H9 (cell line): ENCODE data around the gene OR10D3. TPM values are rescaled to one million over a fixed set of nuclear protein-coding genes. Genes with fewer than 3 reads are reported as not detected.

Experiments used
- DNase-seq: peaks from one replicate; pipeline ENCODE4 v3.0.0-alpha.2; 2017
- H2AFZ ChIP-seq: one replicate; pipeline ENCODE4 v1.6.1; 2013; ENCODE audit warnings: mild to moderate bottlenecking, low read length, control low read depth, moderate library complexity
- H2AK5ac ChIP-seq: 2 replicates; pipeline ENCODE4 v1.6.1; 2013; ENCODE audit warnings: low read length, control low read depth, mixed read lengths; ENCODE audit not compliant: insufficient read length
- H2BK120ac ChIP-seq: one replicate; pipeline ENCODE4 v1.6.1; 2013; ENCODE audit warnings: low read depth, mild to moderate bottlenecking, low read length, control low read depth, inconsistent platforms; ENCODE audit not compliant: poor library complexity, severe bottlenecking
- H2BK12ac ChIP-seq: 2 replicates; pipeline ENCODE4 v1.6.1; 2013; ENCODE audit warnings: low read length, control low read depth, mixed read lengths, low read depth; ENCODE audit not compliant: insufficient read length
- H2BK15ac ChIP-seq: 2 replicates; pipeline ENCODE4 v1.6.1; 2013; ENCODE audit warnings: low read depth, low read length, control low read depth
- H2BK20ac ChIP-seq: one replicate; pipeline ENCODE4 v1.6.1; 2013; ENCODE audit warnings: low read depth, mild to moderate bottlenecking, low read length, control low read depth, inconsistent platforms; ENCODE audit not compliant: poor library complexity, severe bottlenecking
- H2BK5ac ChIP-seq: 2 replicates; pipeline ENCODE4 v1.6.1; 2013; ENCODE audit warnings: low read length, control low read depth, mixed read lengths; ENCODE audit not compliant: insufficient read length
- H3K14ac ChIP-seq: 2 replicates; pipeline ENCODE4 v1.6.1; 2013; ENCODE audit warnings: low read length, control low read depth; ENCODE audit not compliant: insufficient read depth
- H3K18ac ChIP-seq: 2 replicates; pipeline ENCODE4 v1.6.1; 2013; ENCODE audit warnings: low read depth, mild to moderate bottlenecking, mixed read lengths, low read length, control low read depth; ENCODE audit not compliant: insufficient read length
- H3K23ac ChIP-seq: 2 replicates; pipeline ENCODE4 v1.6.1; 2013; ENCODE audit warnings: low read length, control low read depth, mixed read lengths, low read depth; ENCODE audit not compliant: insufficient read length
- H3K23me2 ChIP-seq: 2 replicates; pipeline ENCODE4 v1.6.1; 2013; ENCODE audit warnings: low read depth, mild to moderate bottlenecking, mixed read lengths, low read length, control low read depth; ENCODE audit not compliant: insufficient read length, poor library complexity, severe bottlenecking
- H3K27ac ChIP-seq: 2 replicates; pipeline ENCODE4 v1.5.1; 2013; ENCODE audit warnings: low read length, control low read depth, mixed read lengths, low read depth; ENCODE audit not compliant: insufficient read length
- H3K27me3 ChIP-seq: 2 replicates; pipeline ENCODE4 v1.6.1; 2013; ENCODE audit warnings: low read length, control low read depth, inconsistent platforms; ENCODE audit not compliant: insufficient read depth
- H3K4ac ChIP-seq: 2 replicates; pipeline ENCODE4 v1.6.1; 2013; ENCODE audit warnings: low read depth, mild to moderate bottlenecking, control low read depth, inconsistent platforms, low read length, moderate library complexity
- H3K4me1 ChIP-seq: 2 replicates; pipeline ENCODE4 v1.6.1; 2013; ENCODE audit warnings: low read length, control low read depth, inconsistent platforms; ENCODE audit not compliant: insufficient read depth
- H3K4me2 ChIP-seq: 2 replicates; pipeline ENCODE4 v1.6.1; 2013; ENCODE audit warnings: low read length, control low read depth, mixed read lengths; ENCODE audit not compliant: insufficient read length, insufficient read depth
- H3K56ac ChIP-seq: 2 replicates; pipeline ENCODE4 v1.6.1; 2013; ENCODE audit warnings: low read depth, mild to moderate bottlenecking, mixed read lengths, low read length, control low read depth; ENCODE audit not compliant: insufficient read length
- H3K79me1 ChIP-seq: 2 replicates; pipeline ENCODE4 v1.6.1; 2013; ENCODE audit warnings: low read depth, mild to moderate bottlenecking, moderate library complexity, low read length, control low read depth, inconsistent platforms; ENCODE audit not compliant: insufficient read depth, poor library complexity, severe bottlenecking
- H3K79me2 ChIP-seq: 2 replicates; pipeline ENCODE4 v1.6.1; 2013; ENCODE audit warnings: low read length, control low read depth, inconsistent platforms; ENCODE audit not compliant: insufficient read depth
- H3K9ac ChIP-seq: 2 replicates; pipeline ENCODE4 v1.6.1; 2013; ENCODE audit warnings: low read length, control low read depth, mixed read lengths; ENCODE audit not compliant: insufficient read length; ENCODE audit errors: extremely low read depth
- H3K9me3 ChIP-seq: one replicate; pipeline ENCODE4 v1.6.1; 2013; ENCODE audit warnings: low read depth, low read length, inconsistent platforms; ENCODE audit not compliant: control insufficient read depth
- H3T11ph ChIP-seq: one replicate; pipeline ENCODE4 v1.6.1; 2013; ENCODE audit warnings: mild to moderate bottlenecking, low read length, control low read depth, inconsistent platforms
- H4K20me1 ChIP-seq: one replicate; pipeline ENCODE4 v1.6.1; 2013; ENCODE audit not compliant: control insufficient read depth, insufficient read length, insufficient read depth
- H4K5ac ChIP-seq: 2 replicates; pipeline ENCODE4 v1.6.1; 2013; ENCODE audit warnings: low read depth, mild to moderate bottlenecking, mixed read lengths, low read length, control low read depth; ENCODE audit not compliant: insufficient read length
- H4K8ac ChIP-seq: replicated peaks from 2 replicates; pipeline ENCODE4 v1.6.1; 2013; ENCODE audit warnings: low read length, control low read depth, mixed read lengths, low read depth; ENCODE audit not compliant: insufficient read length
- H4K91ac ChIP-seq: 2 replicates; pipeline ENCODE4 v1.6.1; 2013; ENCODE audit warnings: low read depth, mild to moderate bottlenecking, moderate library complexity, mixed read lengths, low read length, control low read depth; ENCODE audit not compliant: insufficient read length
- H3K27ac Mint-ChIP-seq, 3 experiments: 2 replicates in 2 of 3; 3 replicates in 1 of 3; pipeline ENCODE4 v1.8.0; 2020 to 2021; ENCODE audit warnings: mixed read lengths in 3 of 3, mild to moderate bottlenecking in 1 of 3, moderate library complexity in 1 of 3
- H3K27me3 Mint-ChIP-seq: 2 replicates; pipeline ENCODE4 v1.8.0; 2021; ENCODE audit warnings: low read depth, mild to moderate bottlenecking, moderate library complexity, mixed read lengths
- H3K36me3 Mint-ChIP-seq, 3 experiments: 2 replicates in 2 of 3; 3 replicates in 1 of 3; pipeline ENCODE4 v1.8.0; 2020 to 2021; ENCODE audit warnings: low read depth in 3 of 3, mixed read lengths in 3 of 3; ENCODE audit not compliant: insufficient read depth in 1 of 3
- H3K4me1 Mint-ChIP-seq, 2 experiments: 2 replicates each; pipeline ENCODE4 v1.8.0; 2020; ENCODE audit warnings: mixed read lengths in 2 of 2
- H3K4me3 Mint-ChIP-seq, 2 experiments: 2 replicates in 1 of 2; 3 replicates in 1 of 2; pipeline ENCODE4 v1.8.0; 2020 to 2021; ENCODE audit warnings: mild to moderate bottlenecking in 2 of 2, mixed read lengths in 2 of 2, moderate library complexity in 1 of 2
- H3K9me3 Mint-ChIP-seq, 2 experiments: 2 replicates in 1 of 2; 3 replicates in 1 of 2; pipeline ENCODE4 v1.8.0; 2020; ENCODE audit warnings: mild to moderate bottlenecking in 2 of 2, mixed read lengths in 2 of 2, moderate library complexity in 1 of 2
- WGBS: extraction: QIAGEN DNeasy Blood & Tissue Kit; methylation state at CpG from one replicate; pipeline ENCODE4 v1.1.7; 2013; ENCODE audit warnings: missing lambda C conversion rate, low lambda C conversion rate, mixed read lengths; ENCODE audit not compliant: insufficient read length; ENCODE audit errors: extremely low coverage; 5-methylcytosine and 5-hydroxymethylcytosine counted together
- total RNA-seq: library from RNA; stranded (reverse); gene quantifications from 2 replicates; pipeline ENCODE4 v1.2.1, GENCODE V29; 2021
- TF ChIP-seq, protein P1 (sequence below): fragments of 200-600 bp; sonication (generic); conservative IDR thresholded peaks from 3 replicates; pipeline ENCODE4 v1.8.0; 2021; ENCODE audit warnings: antibody characterized with exemption, mild to moderate bottlenecking

Gene OR10D3
- total RNA-seq, 1 experiment from 2014 or later, result not detected

DNA sequence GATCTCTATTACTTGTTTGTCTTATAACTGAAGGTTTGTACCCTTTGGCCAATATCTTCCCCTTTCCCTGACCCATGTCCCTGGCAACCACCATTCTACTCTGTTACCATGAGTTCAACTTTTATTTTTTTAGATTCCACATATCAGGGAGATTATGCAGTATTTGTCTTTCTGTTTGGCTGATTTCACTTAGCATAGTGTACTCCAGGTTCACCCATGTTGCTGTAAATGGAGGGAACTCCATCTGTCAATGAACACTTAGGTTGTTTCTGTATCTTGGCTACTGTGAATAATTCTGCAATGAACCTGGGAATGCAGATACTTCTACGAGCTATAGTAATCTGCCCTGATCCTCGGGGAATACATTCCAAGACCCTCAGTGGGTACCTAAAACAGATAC is 14.9 kb downstream of the OR10D3 start:
- no peak overlapping the region for H3K9ac ChIP-seq
- Mint-ChIP-seq H3K9me3 (peaks cover 0 to 2% of the 10 kb centered on the region in 2 experiments; a peak in 1 of 5 replicates), H3K36me3 (0 out of 7 replicates have a peak, but pooled peaks cover 0 to 2% (median 0%) of the 10 kb centered on the region in 3 experiments), H3K27ac (no peak overlapping the region), H3K4me3 (no peak overlapping the region), H3K27me3 (peaks cover under 1% of the 10 kb centered on the region; the same call in 1 of the 2 replicates), H3K4me1 (peaks cover 10 to 15% of the 10 kb centered on the region in 2 experiments)
- H3K23me2 ChIP-seq, result no peaks in the 10 kb centered on the region
- H2BK120ac ChIP-seq, result no peak overlapping the region
- H2AFZ ChIP-seq, result no peak overlapping the region
- no peak overlapping the region for H3T11ph ChIP-seq
- H3K79me2 ChIP-seq, result no peaks in the 10 kb centered on the region
- no peak overlapping the region for H3K4me2 ChIP-seq
- no peaks in the 10 kb centered on the region for H3K79me1 ChIP-seq
- no peak overlapping the region for H3K23ac ChIP-seq
- no peaks in the 10 kb centered on the region for H4K20me1 ChIP-seq
- no peaks in the 10 kb centered on the region for H3K27me3 ChIP-seq
- H2BK15ac ChIP-seq, result no peak overlapping the region
- H3K9me3 ChIP-seq, result no peaks in the 10 kb centered on the region
- H2BK12ac ChIP-seq, result no peak overlapping the region
- WGBS, result no CpG with 5 or more reads among the region's 2 CpGs
- H3K18ac ChIP-seq, result no peak overlapping the region
- H4K91ac ChIP-seq, result no peak overlapping the region
- no peak for DNase-seq
- H3K27ac ChIP-seq, result no peak overlapping the region
- H4K8ac ChIP-seq, result no peak overlapping the region
- H3K4ac ChIP-seq, result no peak overlapping the region
- no peak overlapping the region for H2AK5ac ChIP-seq
- H3K56ac ChIP-seq, result no peak overlapping the region
- no peak overlapping the region for H4K5ac ChIP-seq
- no peak overlapping the region for H3K14ac ChIP-seq
- TF ChIP-seq, protein P1, sequence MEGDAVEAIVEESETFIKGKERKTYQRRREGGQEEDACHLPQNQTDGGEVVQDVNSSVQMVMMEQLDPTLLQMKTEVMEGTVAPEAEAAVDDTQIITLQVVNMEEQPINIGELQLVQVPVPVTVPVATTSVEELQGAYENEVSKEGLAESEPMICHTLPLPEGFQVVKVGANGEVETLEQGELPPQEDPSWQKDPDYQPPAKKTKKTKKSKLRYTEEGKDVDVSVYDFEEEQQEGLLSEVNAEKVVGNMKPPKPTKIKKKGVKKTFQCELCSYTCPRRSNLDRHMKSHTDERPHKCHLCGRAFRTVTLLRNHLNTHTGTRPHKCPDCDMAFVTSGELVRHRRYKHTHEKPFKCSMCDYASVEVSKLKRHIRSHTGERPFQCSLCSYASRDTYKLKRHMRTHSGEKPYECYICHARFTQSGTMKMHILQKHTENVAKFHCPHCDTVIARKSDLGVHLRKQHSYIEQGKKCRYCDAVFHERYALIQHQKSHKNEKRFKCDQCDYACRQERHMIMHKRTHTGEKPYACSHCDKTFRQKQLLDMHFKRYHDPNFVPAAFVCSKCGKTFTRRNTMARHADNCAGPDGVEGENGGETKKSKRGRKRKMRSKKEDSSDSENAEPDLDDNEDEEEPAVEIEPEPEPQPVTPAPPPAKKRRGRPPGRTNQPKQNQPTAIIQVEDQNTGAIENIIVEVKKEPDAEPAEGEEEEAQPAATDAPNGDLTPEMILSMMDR, result no peak
- H2BK20ac ChIP-seq, result no peak overlapping the region
- peaks cover 3% of the 10 kb centered on the region for H3K4me1 ChIP-seq
- no peak overlapping the region for H2BK5ac ChIP-seq
